Caco-2 (cell line): ENCODE results near the gene RIPK3. TPM values are rescaled to one million over a fixed set of nuclear protein-coding genes. Genes with fewer than 3 reads are reported as not detected.

ENCODE experiments used
- BruUV-seq: library from RNA; stranded (reverse); fragments of 400-500 nt; replicated peaks from 2 replicates; lab custom pipeline; 2021; lab: Mats Ljungman, UMichigan
- CTCF ChIA-PET: fragments of 300-600 bp; sonication (Branson Sonifier 250); formaldehyde crosslinking; loops from one replicate; lab custom pipeline; 2022; ENCODE audit warnings: antibody characterized with exemption; lab: Charles Lee
- POLR2A ChIA-PET: fragments of 300-600 bp; sonication (Branson Sonifier 250); formaldehyde crosslinking; loops from one replicate; lab custom pipeline; 2022; ENCODE audit warnings: antibody characterized with exemption; lab: Charles Lee
- DNase-seq, 2 experiments: peaks; one replicate each; pipeline versions ENCODE4 v3.0.0 to v3.0.0-alpha.2; 2020 to 2022
- H3K27me3 ChIP-seq: replicated peaks from 2 replicates; pipeline ENCODE4 v1.6.0; 2011; ENCODE audit warnings: low read length; ENCODE audit not compliant: control insufficient read depth, insufficient read depth
- H3K36me3 ChIP-seq: 2 replicates; pipeline ENCODE4 v1.5.1; 2011; ENCODE audit warnings: low read length; ENCODE audit not compliant: control insufficient read depth, insufficient read depth
- H3K4me1 ChIP-seq: fragments of 250-450 bp; sonication (Bioruptor Pico); 2 replicates; pipeline ENCODE4 v1.5.1; 2020; ENCODE audit warnings: mild to moderate bottlenecking
- H3K4me3 ChIP-seq: 2 replicates; pipeline ENCODE4 v1.5.1; 2011; ENCODE audit warnings: low read depth, mild to moderate bottlenecking, control low read depth, low read length
- H3K9me3 ChIP-seq: fragments of 250-450 bp; sonication (Bioruptor Pico); 2 replicates; pipeline ENCODE4 v1.5.1; 2020; ENCODE audit warnings: mild to moderate bottlenecking, moderate library complexity
- H3K27ac Mint-ChIP-seq: one replicate; pipeline ENCODE4 v1.8.0; 2022; ENCODE audit warnings: mixed read lengths; ENCODE audit not compliant: unreplicated experiment
- H3K27me3 Mint-ChIP-seq: one replicate; pipeline ENCODE4 v1.8.0; 2022; ENCODE audit warnings: mixed read lengths; ENCODE audit not compliant: insufficient read depth, unreplicated experiment
- H3K36me3 Mint-ChIP-seq: one replicate; pipeline ENCODE4 v1.8.0; 2022; ENCODE audit warnings: mild to moderate bottlenecking, mixed read lengths; ENCODE audit not compliant: insufficient read depth, unreplicated experiment
- H3K4me1 Mint-ChIP-seq: one replicate; pipeline ENCODE4 v1.8.0; 2022; ENCODE audit warnings: low read depth, mixed read lengths; ENCODE audit not compliant: unreplicated experiment
- H3K4me3 Mint-ChIP-seq: one replicate; pipeline ENCODE4 v1.8.0; 2022; ENCODE audit warnings: mild to moderate bottlenecking, moderate library complexity, mixed read lengths; ENCODE audit not compliant: unreplicated experiment
- H3K9me3 Mint-ChIP-seq: one replicate; pipeline ENCODE4 v1.8.0; 2022; ENCODE audit warnings: mixed read lengths; ENCODE audit not compliant: unreplicated experiment
- intact Hi-C: fragments of 100-400 bp; cut with micrococcal nuclease; formaldehyde crosslinking; loops from one replicate; pipeline ENCODE4 v1.10.0; 2022; ENCODE audit not compliant: unreplicated experiment
- total RNA-seq: library from RNA; stranded (reverse); gene quantifications from 2 replicates; pipeline ENCODE4 v1.2.3, GENCODE V29; 2022
- TF ChIP-seq, protein P1 (sequence below), 2 experiments: fragments of 200-600 bp in 1 of 2; IDR thresholded peaks; 1 replicate in 1 of 2; 2 replicates in 1 of 2; pipeline versions ENCODE4 v1.5.1 to v1.8.0; 2011 to 2022; ENCODE audit warnings: antibody characterized with exemption in 1 of 2, control low read depth in 1 of 2, inconsistent platforms in 1 of 2, low read depth in 1 of 2, low read length in 1 of 2, mild to moderate bottlenecking in 1 of 2, moderate library complexity in 1 of 2; ENCODE audit not compliant: insufficient read depth in 1 of 2, severe bottlenecking in 1 of 2, unreplicated experiment in 1 of 2

The RIPK3 gene
- total RNA-seq, 1 experiment from 2014 or later, result 1.5 TPM

GRCh38 chr14:24342889-24343288, 3.1 kb upstream of the RIPK3 start:
- Mint-ChIP-seq H3K27me3 (peaks cover 3% of the 10 kb centered on the region), H3K27ac (no peak overlapping the region), H3K4me3 (no peak overlapping the region), H3K4me1 (peaks cover 6% of the 10 kb centered on the region), H3K9me3 (no peaks in the 10 kb centered on the region), H3K36me3 (no peaks in the 10 kb centered on the region)
- ChIA-PET CTCF (no interaction called here), POLR2A (no interaction called here)
- intact Hi-C loops, result no loop called here
- Histone ChIP-seq H3K36me3 (no peaks in the 10 kb centered on the region), H3K9me3 (no peaks in the 10 kb centered on the region), H3K4me3 (no peak overlapping the region), H3K27me3 (no peaks in the 10 kb centered on the region; the same call in none of the 2 replicates), H3K4me1 (no peaks in the 10 kb centered on the region)
- TF ChIP-seq, protein P1, sequence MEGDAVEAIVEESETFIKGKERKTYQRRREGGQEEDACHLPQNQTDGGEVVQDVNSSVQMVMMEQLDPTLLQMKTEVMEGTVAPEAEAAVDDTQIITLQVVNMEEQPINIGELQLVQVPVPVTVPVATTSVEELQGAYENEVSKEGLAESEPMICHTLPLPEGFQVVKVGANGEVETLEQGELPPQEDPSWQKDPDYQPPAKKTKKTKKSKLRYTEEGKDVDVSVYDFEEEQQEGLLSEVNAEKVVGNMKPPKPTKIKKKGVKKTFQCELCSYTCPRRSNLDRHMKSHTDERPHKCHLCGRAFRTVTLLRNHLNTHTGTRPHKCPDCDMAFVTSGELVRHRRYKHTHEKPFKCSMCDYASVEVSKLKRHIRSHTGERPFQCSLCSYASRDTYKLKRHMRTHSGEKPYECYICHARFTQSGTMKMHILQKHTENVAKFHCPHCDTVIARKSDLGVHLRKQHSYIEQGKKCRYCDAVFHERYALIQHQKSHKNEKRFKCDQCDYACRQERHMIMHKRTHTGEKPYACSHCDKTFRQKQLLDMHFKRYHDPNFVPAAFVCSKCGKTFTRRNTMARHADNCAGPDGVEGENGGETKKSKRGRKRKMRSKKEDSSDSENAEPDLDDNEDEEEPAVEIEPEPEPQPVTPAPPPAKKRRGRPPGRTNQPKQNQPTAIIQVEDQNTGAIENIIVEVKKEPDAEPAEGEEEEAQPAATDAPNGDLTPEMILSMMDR (IDR thresholded peaks at IDR 0.05; ENCODE audit: insufficient read depth in 1 of 2, low read depth in 1 of 2, low read length in 1 of 2, severe bottlenecking in 1 of 2, unreplicated experiment in 1 of 2), result no peak
- BruUV-seq, result no TSS peak
- no peak for DNase-seq

DNA sequence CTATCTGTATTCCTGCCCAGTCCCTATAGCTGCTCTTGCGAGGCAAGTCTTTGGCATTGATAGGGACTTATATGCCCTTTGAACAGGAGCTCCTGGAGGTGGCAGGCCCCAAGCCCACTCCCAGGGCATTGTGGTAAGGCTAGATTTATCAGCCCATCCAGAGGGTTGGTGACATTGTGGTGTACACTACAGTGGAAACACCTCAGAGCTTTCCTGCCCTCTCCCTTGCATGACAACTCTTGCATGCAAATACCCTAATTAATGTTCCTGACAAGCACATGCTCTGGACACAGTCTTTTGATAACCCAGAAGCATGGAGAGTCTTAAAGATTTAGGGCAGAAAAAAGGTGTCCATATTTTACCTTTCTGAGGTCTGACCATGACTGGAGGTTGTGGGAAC, 815 bp upstream of the RIPK3 start:
- Histone ChIP-seq H3K27me3 (no peaks in the 10 kb centered on the region; the same call in none of the 2 replicates), H3K9me3 (no peaks in the 10 kb centered on the region), H3K4me3 (no peak overlapping the region), H3K36me3 (no peaks in the 10 kb centered on the region), H3K4me1 (0 out of 2 replicates have a peak, but pooled peaks cover 7% of the 10 kb centered on the region)
- CTCF ChIA-PET, result no interaction called here
- Mint-ChIP-seq H3K27ac (no peak overlapping the region), H3K36me3 (no peaks in the 10 kb centered on the region), H3K9me3 (no peaks in the 10 kb centered on the region), H3K4me1 (peaks cover 6% of the 10 kb centered on the region), H3K27me3 (peaks cover 3% of the 10 kb centered on the region), H3K4me3 (no peak overlapping the region)
- intact Hi-C loops, result no loop called here
- POLR2A ChIA-PET, result no interaction called here
- BruUV-seq, result no TSS peak
- DNase-seq, result no peak
- TF ChIP-seq, protein P1 (IDR thresholded peaks at IDR 0.05; ENCODE audit: insufficient read depth in 1 of 2, low read depth in 1 of 2, low read length in 1 of 2, severe bottlenecking in 1 of 2, unreplicated experiment in 1 of 2), result no peak

GRCh38 chr14:24338843-24339242, 948 bp downstream of the RIPK3 start:
- POLR2A ChIA-PET, result no interaction called here
- Mint-ChIP-seq H3K4me3 (no peak overlapping the region), H3K36me3 (no peaks in the 10 kb centered on the region), H3K27ac (no peak overlapping the region), H3K4me1 (peaks cover 2% of the 10 kb centered on the region), H3K27me3 (peaks cover 3% of the 10 kb centered on the region), H3K9me3 (no peaks in the 10 kb centered on the region)
- Histone ChIP-seq H3K9me3 (no peaks in the 10 kb centered on the region), H3K36me3 (no peaks in the 10 kb centered on the region), H3K4me3 (no peak overlapping the region), H3K4me1 (0 out of 2 replicates have a peak, but pooled peaks cover 7% of the 10 kb centered on the region), H3K27me3 (no peaks in the 10 kb centered on the region; the same call in 1 of the 2 replicates)
- DNase-seq, result no peak
- CTCF ChIA-PET, result interaction anchor here (1.7 kb wide), 1 partner anchor 93 kb away, joined by 6 read pairs; no protein-coding TSS in a partner anchor
- intact Hi-C loops, result no loop called here
- TF ChIP-seq, protein P1 (IDR thresholded peaks at IDR 0.05; ENCODE audit: insufficient read depth in 1 of 2, low read depth in 1 of 2, low read length in 1 of 2, severe bottlenecking in 1 of 2, unreplicated experiment in 1 of 2), result no peak
- no TSS peak for BruUV-seq
